HL-60/S4 treated with phorbol 12-myristate 13-acetate at 8.2 ng/mL for 4 days and 3 days (cell line): ENCODE results near the gene YTHDF2.
"Not testable (repeated sequence)": the region's sequence is repeated elsewhere in the genome, so short reads cannot be mapped to it uniquely, and the experiment has no call there.

ENCODE experiments used
- in situ Hi-C: fragments of 300-500 bp; cut with MboI; formaldehyde crosslinking; loops from 2 replicates; pipeline ENCODE4 v1.15.0; 2022; ENCODE audit warnings: low sequenced_read_pairs

Gene YTHDF2

DNA sequence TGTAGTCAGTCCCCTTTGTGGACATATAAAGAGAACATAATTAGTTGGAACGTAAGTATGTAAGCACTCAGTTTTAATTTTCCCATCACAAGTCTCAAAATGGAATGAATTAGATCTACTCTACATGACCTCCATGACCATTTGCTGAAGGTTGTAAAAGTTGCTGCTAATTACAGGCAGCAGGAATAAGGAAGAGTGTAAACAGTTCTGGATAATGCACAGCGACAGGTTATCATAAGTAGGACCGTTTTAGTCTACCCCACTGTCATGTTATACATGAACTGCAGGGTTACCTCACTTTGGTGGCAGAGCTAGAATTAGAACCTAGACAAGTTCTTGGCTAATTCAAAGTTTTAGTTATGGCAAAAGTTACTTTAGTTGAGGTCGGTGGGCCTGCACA, 21.7 kb downstream of the YTHDF2 start:
- in situ Hi-C loops, result no loop called here

GRCh38 chr1:28759257-28759656, 22.5 kb downstream of the YTHDF2 start:
- in situ Hi-C loops, result no loop called here

DNA sequence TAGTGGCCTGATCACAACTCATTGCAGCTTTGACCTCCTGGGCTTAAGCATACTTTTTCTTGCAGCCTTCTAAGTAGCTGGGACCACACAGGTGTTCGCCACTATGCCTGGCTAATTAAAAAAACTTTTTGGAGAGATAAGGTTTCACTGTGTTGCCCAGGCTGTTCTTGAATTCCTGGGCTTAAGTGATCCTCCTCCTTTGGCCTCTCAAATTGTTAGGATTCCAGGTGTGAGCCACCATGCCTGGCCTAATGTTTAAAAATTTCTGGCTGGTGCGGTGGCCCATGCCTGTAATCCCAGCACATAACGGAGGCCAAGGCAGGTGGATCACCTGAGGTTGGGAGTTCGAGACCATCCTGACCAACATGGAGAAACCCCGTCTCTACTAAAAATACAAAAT, 24.4 kb downstream of the YTHDF2 start:
- in situ Hi-C loops, result no loop called here

- in situ Hi-C loops, result no loop called here
Observed at GRCh38 chr1:28766532-28767183, 29.9 kb downstream of the YTHDF2 start.

- in situ Hi-C loops, result no loop called here
Observed at GRCh38 chr1:28770601-28771165, 33.9 kb downstream of the YTHDF2 start.

GRCh38 chr1:28771921-28772320, 35.2 kb downstream of the YTHDF2 start:
- in situ Hi-C loops, result not testable (repeated sequence)

DNA sequence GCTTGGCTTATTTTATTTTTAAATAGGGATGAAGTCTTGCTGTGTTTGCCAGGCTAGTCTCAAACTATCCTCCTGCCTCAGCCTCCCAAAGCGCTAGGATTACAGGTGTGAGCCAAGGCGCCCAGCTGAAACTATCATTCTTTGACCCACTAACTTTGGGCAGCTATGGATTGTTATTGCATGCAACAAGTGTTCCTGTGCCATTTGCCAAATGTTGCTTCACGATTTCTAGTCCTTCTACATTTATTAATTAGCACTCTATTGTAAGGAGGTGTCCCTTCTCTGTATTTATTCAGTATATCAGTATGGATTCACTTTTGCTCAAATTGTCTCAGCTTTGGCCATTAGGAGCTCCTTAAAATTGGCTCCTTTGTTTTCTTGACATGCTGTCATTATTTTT, 36.4 kb downstream of the YTHDF2 start:
- in situ Hi-C loops, result no loop called here

- in situ Hi-C loops, result loop anchor here (25.0 kb wide), 1 partner anchor 412 kb away; the partner anchor contains the start of gene SRSF4
Observed at GRCh38 chr1:28775121-28775942, 38.6 kb downstream of the YTHDF2 start.

GRCh38 chr1:28776341-28776740, 39.6 kb downstream of the YTHDF2 start:
- in situ Hi-C loops, result loop anchor here (25.0 kb wide), 1 partner anchor 411 kb away; the partner anchor contains the start of gene SRSF4

DNA sequence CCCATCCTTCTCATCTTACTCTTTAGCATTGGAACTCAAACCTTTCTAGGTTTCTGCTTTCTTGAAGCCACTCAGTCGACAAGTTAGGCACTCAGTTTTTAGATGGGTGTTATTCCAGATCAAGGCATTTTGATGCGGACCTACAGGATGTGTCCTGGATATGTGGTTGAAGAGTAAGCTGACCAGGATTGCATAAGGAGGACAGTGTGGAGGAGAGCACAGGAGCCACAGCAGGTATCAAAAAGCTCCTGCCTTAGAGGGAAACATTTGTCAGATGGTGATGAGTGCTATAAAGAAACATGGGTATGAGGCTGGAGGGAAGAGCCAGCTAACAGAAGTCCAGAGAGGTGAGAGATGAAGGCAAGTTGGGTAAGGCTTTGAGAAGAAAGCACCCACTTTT, 41.3 kb downstream of the YTHDF2 start:
- in situ Hi-C loops, result loop anchor here (25.0 kb wide), 1 partner anchor 409 kb away; the partner anchor contains the start of gene SRSF4

DNA sequence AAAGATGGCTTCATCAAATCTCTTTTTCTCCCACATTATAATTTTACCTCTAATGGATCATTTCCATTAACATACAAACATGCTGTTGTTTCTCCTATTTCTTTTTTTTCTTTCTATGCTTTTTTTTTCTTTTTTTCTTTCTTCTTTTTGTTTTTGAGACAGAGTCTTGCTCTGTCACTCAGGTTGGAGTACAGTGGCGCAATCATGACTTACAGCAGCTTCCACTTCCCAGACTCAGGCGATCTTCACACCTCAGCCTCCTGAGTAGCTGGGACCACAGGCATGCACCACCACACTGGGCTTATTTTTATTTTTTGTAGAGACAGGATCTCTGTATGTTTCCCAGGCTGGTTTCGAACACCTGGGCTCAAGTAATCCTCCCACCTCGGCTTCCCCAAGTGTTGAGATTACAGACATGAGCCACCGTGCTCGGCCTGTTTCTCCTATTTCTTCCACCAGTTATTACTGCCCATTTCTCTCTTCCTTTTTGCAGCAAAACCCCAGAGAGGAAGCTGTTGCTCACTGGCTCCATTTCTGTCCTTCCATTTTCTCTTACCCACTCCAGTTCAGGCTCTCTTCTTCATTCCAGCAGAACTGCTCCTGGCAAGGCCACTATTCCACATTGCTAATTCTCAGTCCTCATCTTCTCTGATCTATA, 43.1 kb downstream of the YTHDF2 start:
- in situ Hi-C loops, result loop anchor here (25.0 kb wide), 1 partner anchor 407 kb away; the partner anchor contains the start of gene SRSF4

DNA sequence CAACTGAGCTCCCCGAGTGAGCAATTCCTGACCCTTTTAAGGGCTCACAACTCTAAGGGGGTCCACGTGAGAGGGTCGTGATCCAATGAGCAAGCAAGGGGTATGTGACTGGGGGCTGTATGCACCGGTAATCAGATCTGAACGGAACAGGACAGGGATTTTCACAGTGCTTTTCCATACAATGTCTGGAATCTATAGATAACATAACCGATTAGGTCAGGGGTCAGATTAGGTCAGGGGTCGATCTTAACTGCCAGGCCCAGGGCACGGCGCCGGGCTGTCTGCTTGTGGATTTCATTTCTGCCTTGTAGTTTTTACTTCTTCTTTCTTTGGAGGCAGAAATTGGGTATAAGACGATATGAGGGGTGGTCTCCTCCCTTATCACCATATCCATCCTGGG, 44.6 kb downstream of the YTHDF2 start:
- in situ Hi-C loops, result loop anchor here (25.0 kb wide), 1 partner anchor 406 kb away; the partner anchor contains the start of gene SRSF4

GRCh38 chr1:28782011-28782410, 45.3 kb downstream of the YTHDF2 start:
- in situ Hi-C loops, result loop anchor here (25.0 kb wide), 1 partner anchor 405 kb away; the partner anchor contains the start of gene SRSF4

GRCh38 chr1:28783363-28783762, 46.6 kb downstream of the YTHDF2 start:
- in situ Hi-C loops, result loop anchor here (25.0 kb wide), 1 partner anchor 404 kb away; the partner anchor contains the start of gene SRSF4

DNA sequence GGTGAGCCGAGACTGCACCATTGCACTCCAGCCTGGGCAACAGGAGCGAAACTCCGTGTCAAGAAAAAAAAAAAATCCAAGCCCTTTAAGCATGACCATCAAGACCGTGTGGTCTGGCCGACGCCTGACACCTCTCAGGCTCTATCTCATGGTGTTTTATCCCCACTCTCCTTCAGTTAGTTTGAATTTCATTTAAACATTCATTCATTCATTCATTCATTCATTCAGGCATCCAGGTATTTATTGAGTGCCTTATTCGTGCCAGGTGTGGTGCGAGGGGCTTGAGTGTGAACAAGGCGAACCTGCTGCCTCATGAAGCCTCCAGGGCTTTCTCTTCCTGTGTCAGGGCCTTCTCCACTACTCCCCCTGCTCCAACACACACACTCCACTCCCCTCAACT, 52.7 kb downstream of the YTHDF2 start:
- in situ Hi-C loops, result loop anchor here (5.0 to 25.0 kb wide), 2 partner anchors 78 to 398 kb away; partner anchors contain the start of gene SRSF4

- in situ Hi-C loops, result loop anchor here (5.0 to 25.0 kb wide), 2 partner anchors 77 to 397 kb away; partner anchors contain the start of gene SRSF4
Observed at GRCh38 chr1:28789816-28790215, 53.1 kb downstream of the YTHDF2 start.

DNA sequence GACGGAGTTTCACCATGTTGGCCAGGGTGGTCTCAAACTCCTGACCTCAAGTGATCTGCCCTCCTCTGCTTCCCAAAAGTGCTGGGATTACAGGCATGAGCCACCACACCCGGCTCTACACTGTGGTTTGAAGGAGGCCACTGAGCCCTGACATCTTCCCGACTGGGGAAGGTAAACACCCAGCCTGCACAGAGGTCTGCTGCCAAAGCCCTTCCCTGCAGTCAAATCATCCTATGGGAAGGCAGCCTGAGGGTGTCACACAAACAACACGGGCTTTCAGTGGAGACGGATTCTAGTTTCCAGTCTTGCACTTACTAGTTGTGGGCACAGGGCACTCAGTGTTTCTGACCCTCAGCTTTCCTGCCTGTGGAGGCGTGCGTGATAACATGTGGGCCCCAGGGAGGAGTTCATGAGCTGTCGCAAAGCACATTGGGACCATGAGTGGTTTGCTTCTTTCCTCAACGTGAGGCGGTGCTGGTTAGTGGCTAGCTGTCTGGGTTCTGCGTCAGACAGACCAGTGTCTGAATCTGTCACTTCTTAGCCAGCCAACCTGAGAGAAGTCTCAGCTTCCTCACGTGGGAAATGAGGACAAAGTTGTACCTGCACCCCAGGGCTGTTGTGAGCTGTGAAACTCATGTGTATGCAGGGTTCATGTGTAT, 53.8 kb downstream of the YTHDF2 start:
- in situ Hi-C loops, result loop anchor here (25.0 kb wide), 1 partner anchor 397 kb away; the partner anchor contains the start of gene SRSF4

DNA sequence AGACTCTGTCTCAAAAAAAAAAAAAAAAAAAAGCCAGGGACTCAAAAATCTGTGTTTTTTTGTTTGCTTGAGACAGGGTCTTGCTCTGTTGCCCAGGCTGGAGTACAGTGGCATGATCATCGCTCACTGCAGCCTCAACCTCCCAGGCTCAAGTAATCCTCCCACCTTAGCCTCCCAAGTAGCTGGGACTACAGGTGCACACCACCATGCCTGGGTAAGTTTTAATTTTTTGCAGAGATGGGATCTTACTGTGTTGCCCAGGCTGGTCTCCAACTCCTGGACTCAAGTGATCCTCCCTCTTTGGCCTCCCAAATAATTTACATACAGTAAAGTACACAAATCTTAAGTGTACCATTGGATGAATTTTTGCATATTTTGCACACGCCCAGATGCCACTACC, 55.2 kb downstream of the YTHDF2 start:
- in situ Hi-C loops, result loop anchor here (25.0 kb wide), 1 partner anchor 395 kb away; the partner anchor contains the start of gene SRSF4

- in situ Hi-C loops, result loop anchor here (25.0 kb wide), 1 partner anchor 395 kb away; the partner anchor contains the start of gene SRSF4
Observed at GRCh38 chr1:28792644-28793121, 55.9 kb downstream of the YTHDF2 start.

DNA sequence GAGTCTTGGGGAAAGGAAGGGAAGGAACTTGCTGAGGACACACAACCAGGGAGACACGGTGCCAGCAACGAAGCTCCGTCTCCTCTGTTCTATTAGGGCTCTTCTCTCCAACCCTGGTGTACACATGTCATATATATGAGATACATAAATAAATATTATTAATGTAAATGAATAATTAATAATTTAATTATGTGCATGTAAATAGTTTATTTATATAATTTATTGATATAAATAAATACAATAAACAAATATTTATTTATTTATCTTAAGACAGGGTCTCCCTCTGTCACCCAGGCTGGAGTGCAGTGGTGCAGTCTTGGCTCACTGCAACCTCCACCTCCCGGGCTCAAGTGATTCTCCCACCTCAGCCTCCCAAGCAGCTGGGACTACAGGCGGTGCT, 57.8 kb downstream of the YTHDF2 start:
- in situ Hi-C loops, result loop anchor here (25.0 kb wide), 1 partner anchor 393 kb away; the partner anchor contains the start of gene SRSF4
